Measurements from ENCODE around the gene OCA2. TPM values are rescaled to one million over a fixed set of nuclear protein-coding genes. Genes with fewer than 3 reads are reported as not detected.

Gene OCA2
- total and polyA plus RNA-seq, 12 donors: 0.13 to 0.44 (median 0.23) TPM; not detected in 7

- H3K36me3 ChIP-seq (replicated peaks in 1 of 2): no peaks in the 10 kb centered on the region
- TF ChIP-seq POLR2A (IDR thresholded peaks at IDR 0.05) (no peak), CTCF (IDR thresholded peaks at IDR 0.05) (no peak)
- H3K4me3 ChIP-seq: no peak overlapping the region
- intact Hi-C loops (cut with DNase I): no loop called here
- no peaks in the 10 kb centered on the region for H3K4me1 ChIP-seq (replicated peaks in 1 of 2)
- peak in 1 of 7 donors; percentile 24 for DNase-seq
- WGBS, 4 donors: 81 to 86% (median 84%) methylated on average over 10 to 12 of the region's 12 CpGs
- no peaks in the 10 kb centered on the region for H3K27me3 ChIP-seq
- no peaks in the 10 kb centered on the region for H3K9me3 ChIP-seq (replicated peaks in 1 of 3)
- no peak overlapping the region for H3K27ac ChIP-seq
Measured at GRCh38 chr15:28002136-28002861, 96.8 kb downstream of the OCA2 start.

- H3K4me1 ChIP-seq (replicated peaks in 1 of 2): no peaks in the 10 kb centered on the region
- DNase-seq: no peak
- WGBS, 4 donors: 47 to 72% (median 69%) methylated on average over 5 to 10 of the region's 10 CpGs
- TF ChIP-seq POLR2A (IDR thresholded peaks at IDR 0.05) (no peak), CTCF (IDR thresholded peaks at IDR 0.05) (no peak)
- H3K27me3 ChIP-seq: no peaks in the 10 kb centered on the region
- no peaks in the 10 kb centered on the region for H3K9me3 ChIP-seq (replicated peaks in 1 of 3)
- no peak overlapping the region for H3K4me3 ChIP-seq
- no peaks in the 10 kb centered on the region for H3K36me3 ChIP-seq (replicated peaks in 1 of 2)
- intact Hi-C loops (cut with DNase I): no loop called here
- H3K27ac ChIP-seq: no peak overlapping the region
Measured at GRCh38 chr15:28001641-28002040, 97.5 kb downstream of the OCA2 start.

- H3K4me1 ChIP-seq (replicated peaks in 1 of 2): no peaks in the 10 kb centered on the region
- H3K27ac ChIP-seq: no peak overlapping the region
- DNase-seq: no peak
- no peaks in the 10 kb centered on the region for H3K36me3 ChIP-seq (replicated peaks in 1 of 2)
- WGBS, 4 donors: 75 to 87% (median 79%) methylated on average over 11 to 16 of the region's 16 CpGs
- H3K4me3 ChIP-seq: no peak overlapping the region
- no peaks in the 10 kb centered on the region for H3K9me3 ChIP-seq (replicated peaks in 1 of 3)
- H3K27me3 ChIP-seq: no peaks in the 10 kb centered on the region
- intact Hi-C loops (cut with DNase I): no loop called here
- no peak for TF ChIP-seq CTCF (IDR thresholded peaks at IDR 0.05)
- TF ChIP-seq POLR2A (IDR thresholded peaks at IDR 0.05): no peak
Measured at GRCh38 chr15:27993996-27994780, 104.9 kb downstream of the OCA2 start.

GRCh38 chr15:27993544-27993943 is 105.6 kb downstream of the OCA2 start:
- no peaks in the 10 kb centered on the region for H3K36me3 ChIP-seq (replicated peaks in 1 of 2)
- no peaks in the 10 kb centered on the region for H3K9me3 ChIP-seq (replicated peaks in 1 of 3)
- 84 to 90% (median 86%) methylated on average over 10 of the region's 10 CpGs for WGBS, 4 donors
- no peaks in the 10 kb centered on the region for H3K4me1 ChIP-seq (replicated peaks in 1 of 2)
- DNase-seq: no peak
- no peak overlapping the region for H3K27ac ChIP-seq
- H3K4me3 ChIP-seq: no peak overlapping the region
- no peaks in the 10 kb centered on the region for H3K27me3 ChIP-seq
- intact Hi-C loops (cut with DNase I): no loop called here
- TF ChIP-seq CTCF (IDR thresholded peaks at IDR 0.05): no peak
- no peak for TF ChIP-seq POLR2A (IDR thresholded peaks at IDR 0.05)
